ENCODE data around the gene NEDD8.

The NEDD8 gene

DNA sequence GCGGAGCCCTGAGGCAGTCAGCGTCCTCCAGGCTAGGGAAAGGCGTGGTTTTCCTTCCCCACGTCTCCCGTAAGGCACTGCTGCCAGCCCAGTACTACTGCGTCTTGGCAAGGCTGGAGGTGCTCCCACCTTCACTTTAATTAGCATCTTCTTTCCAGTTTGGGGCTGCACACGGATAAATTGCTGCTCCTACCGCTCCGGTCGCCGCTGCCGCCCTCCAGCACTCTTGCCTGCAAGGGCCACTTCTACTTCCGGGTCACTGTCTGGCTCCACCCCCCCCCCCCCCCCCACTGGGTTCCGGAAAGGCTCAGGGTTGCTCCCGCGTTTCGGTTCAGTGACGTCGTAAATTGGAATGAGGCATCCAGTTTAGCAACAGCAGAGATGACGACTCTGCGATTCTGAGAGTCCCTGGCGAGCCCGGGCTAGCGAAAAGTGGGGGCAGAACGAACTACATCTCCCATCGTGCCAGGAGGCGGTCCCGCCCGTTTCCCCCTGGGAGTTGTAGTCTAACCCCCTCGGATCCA, at the start of gene NEDD8:
Gene NEDD8, minus strand, starts transcription at position 247 of the 524 bp plus-strand sequence. Its CDS starts 100 bp downstream, at position 147.
- DNase-seq, result peak; percentile 90

DNA sequence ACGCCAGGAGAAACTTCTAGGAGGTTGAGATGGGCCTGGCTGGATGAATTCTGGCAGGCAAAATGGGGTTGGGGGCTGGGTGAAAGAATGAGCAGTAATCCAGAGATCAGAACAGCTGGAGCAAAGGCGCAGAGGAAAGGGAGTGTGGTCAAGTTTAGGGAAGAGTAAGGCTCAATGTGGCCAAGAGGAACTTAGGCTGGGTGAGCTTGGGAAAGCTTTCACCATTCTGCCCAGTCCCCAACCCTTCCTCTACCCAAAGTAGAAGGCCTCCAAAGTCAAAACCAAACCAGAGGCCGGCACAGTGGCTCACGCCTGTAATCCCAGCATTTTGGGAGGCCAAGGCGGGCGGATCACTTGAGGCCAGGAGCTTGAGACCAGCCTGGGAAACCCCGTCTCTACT, 49.5 kb upstream of the NEDD8 start:
- DNase-seq, result no peak

DNA sequence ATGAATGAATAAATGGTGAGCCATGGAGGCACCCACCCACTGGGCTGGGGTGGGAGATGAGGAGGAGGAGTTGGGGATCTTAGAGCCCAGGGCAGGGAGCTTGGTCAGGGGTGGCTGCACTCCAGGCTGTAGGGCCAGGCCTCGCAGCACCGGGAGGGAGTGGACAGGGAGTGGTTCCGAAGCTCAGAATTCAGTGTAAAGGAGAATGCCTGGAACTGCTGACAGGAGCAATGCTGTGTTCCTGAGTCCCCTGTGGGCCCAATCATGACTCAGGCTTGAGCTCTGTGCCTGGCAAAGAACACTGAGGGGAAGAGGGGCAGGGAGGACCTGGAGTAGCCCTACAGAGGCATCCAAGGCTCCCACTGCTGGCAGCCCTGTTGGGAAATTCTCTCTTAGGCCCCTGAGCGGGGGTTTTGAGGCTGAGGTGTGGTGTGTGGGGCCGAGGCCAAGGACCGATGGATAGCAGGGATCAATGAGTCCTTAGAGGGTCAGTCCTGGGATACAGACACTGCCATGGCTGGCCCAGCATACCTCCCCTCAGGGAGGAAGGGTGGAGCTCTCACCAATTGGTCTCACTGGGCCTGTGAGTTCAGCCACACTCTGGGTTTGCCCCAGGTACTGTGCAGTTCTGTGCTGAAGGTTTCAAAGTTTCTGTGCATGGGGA, 48.8 kb upstream of the NEDD8 start:
- DNase-seq, result no peak

DNA sequence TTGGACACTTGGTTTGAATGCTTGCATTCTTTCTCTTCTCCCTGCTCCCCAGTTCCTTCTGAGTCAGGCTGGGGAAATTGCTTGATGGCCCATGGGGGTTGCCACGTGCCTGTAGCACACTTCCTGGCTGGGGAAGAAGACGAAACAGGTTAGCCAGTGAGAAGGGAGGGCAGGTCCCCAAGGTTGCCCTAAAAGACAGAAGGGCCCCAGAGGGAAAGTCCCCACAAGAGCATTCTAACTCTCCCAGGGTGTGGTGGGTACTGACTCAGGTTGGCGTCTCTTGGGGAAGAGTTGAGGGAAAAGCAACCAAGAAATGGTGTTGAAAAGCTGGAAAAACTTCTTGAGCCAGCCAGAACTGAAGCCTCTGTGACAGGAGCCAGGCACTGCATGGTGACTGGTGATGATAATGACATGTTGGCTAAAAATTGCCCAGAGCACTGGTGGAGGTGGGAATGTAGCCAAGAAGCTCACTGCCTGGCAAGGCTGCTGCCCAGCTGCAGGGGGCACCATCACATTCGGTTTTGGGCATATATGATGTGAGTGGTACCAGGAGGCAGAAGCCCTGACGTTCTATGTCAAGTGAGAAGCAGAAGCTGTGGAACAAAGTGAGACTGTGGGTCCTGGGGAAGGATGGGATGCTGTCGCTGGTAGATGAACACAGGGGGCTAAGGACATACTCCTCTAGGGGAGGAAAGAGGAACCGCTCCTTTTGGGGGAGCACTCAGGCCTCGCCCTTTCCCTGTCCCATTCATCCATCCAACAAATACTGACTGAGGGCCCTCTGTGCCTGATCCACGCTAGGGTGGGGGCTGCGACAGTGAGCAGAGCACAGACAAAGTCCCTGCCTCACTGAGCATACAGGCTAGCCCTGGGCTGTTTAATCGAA, 47.4 kb upstream of the NEDD8 start:
- peak; percentile 59 to 71 for DNase-seq

DNA sequence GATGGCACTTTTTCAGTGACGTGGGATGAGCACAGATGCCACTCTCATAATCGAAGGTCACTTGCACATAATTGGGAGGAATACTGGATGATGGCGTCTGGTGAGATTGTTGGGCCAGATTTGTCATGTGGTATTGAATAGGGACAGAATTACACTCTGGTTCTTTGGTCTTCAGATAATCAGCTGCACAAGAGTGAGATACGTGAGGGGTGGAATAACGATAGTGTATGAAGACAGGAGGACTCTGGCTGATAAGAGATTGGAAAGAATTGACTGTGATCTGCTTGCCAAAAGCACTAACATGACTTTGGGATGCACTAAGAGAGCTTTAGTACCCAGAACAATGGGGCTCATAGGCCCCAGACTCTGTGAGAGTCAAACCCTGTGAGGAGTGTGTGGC, 46.3 kb upstream of the NEDD8 start:
- DNase-seq, result no peak

DNA sequence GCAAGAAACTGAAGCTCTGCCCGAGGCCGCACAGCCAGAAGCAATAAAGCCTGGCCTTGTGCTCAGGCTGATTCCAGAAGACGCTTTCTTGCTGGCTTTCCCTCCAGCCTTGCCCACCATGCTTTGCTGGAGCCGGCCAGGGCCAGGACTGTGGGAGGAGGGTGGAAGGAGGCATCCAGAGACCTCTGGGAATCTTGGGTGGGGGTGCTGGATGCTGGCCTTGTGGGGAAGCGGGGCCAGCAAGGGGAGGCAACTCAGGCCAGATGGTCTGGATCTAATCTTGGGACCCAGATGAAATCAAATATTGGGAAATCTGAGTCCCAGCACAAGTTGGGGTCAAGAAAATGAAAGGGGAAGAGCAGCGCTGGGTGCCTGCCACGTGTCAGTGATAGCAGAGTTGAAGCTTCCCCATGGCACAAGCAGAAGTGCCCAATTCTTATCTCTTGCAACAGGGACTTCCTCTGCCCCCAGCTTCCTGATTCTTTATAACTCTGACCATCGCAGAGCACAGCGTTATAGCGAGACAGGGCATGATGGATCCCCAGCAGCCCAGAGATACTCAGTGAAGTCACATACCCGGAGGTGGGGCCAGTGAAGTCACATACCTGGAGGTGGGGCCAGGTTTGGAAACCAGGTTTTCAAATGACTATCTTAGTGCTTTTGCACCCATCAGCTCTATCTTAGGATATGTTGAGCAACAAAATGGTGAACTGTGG, 45.6 kb upstream of the NEDD8 start:
- DNase-seq, result peak in 1 of 2 donors; percentile 47

DNA sequence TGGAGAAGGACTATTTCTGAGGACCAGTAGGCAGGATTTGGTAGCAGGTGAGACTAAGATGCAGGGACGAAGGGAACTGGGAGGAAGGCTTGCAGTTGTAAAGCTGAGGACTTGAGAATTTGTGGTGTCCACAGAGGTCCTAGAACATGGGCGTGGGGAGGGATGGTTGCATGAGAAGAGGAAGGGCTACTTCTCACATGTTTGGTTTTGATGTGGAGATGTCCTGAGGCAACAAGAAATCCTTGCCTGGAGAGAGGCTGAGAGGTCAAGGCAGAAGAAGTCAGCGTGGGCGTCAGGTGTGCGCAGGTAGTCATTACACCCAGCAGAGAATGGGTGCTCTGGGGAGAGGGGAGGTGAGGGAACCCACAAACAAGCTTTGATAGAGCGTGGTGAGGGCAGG, 44.9 kb upstream of the NEDD8 start:
- DNase-seq, result no peak

DNA sequence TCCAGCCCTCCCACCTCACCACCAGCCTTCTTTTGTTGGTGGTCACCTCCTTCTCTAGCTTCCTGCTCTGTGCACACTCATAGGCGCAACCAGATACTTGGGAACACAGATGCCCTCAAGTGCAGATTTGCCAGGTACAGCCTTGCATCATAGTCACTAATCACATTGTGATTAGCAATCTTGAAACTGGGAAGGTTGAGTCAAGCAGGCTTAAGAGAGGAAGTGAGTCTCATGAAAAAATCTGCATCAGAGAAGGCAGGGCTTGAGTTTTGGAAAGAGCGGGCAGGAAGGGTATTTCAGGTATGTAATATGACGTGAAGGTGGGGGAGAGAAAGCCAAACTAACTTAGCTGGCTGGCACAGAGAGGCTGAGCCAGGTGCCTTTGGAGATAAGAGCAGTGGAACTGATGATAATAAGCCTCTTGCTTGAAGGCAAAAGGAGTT, 42.0 kb upstream of the NEDD8 start:
- peak; percentile 56 to 69 for DNase-seq

DNA sequence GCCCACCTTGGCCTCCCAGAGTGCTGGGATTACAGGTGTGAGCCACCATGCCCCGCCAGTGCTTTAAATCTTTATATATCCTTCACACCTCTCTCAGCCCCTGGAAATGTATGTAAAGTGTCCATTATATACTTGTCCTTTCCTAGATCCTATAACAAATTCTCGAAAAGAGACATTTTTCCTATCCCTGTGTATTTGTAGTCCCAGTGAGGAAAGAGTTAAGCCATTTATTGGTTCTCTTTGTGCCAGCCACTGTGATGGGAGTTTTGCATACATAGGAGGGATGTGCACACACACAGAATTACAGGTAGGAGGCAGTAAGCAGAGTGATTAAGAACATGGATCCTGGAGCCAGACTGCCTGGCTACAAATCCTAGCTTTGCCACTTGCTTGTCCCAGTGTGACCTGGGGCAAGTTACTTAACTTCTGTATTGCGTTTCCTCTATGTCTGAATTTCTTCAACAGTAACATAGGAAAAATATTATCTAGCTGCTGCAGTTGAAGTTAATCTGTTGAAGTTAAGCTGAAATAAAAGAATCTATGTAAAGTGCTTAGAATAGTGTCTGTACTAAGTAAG, 41.3 kb upstream of the NEDD8 start:
- no peak for DNase-seq

DNA sequence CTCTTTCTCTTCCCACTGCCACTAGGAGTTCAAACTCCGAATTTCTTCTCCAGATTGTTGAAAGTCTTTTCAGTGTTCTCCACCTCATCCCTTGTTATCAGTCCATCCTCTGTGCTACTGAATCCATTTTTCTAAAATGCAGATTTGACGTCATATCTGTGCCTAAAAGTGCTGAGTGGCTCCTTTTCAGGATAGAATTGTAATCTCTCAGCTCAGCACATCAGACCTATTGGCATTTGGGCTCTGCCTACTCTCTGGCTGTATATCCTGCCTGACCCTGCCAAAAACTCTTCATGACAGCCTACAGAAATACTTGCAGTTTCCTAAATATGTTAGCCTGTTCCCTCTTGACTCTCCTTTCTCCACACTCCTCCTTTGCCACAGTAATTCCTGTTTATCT, 40.3 kb upstream of the NEDD8 start:
- no peak for DNase-seq

DNA sequence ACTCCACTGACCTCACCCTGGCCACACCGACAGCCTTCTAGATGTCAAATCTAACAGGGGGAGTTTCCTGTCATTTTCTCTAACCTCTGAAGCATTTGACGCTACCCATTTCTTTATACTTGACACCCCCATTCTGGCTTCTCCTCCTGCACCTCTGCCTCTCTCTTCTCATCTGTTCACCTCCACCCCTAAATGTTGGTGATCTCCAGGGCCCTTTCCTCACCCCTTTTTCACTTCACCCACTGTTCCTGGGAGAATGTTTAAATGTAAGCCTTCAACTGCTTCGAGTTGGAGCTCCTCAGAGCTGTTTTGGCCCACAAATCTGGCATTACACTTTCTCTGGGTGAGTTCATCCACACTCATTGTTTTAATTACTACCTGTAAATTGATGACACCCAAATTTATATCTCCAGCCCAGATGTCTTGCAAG, 39.7 kb upstream of the NEDD8 start:
- DNase-seq, result no peak

DNA sequence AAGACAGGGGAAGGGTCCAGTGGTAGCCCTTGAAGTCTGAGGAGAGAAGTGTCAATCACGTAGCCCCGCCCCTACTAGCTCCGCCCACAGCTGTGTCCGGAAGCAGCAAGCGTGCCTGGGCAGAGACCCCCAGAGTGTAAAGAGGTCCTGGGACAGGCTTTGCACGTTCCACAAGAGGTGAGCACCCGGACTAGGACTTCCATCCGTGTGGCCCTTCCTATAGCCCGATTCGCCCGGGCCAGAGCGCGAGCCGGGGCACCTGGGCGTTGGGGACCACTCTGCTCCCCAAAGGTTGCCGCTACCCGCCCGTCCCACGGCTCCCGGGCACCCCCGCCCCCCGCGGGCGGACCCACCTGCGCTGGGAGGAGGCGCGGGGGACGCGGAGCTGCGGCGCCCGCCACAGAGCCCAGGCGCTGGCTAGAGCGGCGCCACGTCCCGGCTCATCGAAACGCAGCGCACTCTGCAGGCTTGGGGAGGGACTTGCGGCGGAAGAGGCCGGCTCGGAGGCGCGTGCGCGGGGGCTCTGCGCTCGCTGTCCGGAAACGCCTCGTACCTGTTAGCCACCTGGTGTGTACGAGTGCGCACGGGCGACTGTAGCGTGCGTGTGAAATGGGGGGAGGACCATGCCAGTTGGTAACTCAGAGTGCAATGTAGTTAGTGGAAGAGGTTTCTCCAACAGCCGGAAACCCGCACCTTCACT, 39.1 kb upstream of the NEDD8 start, which contains the start of gene RABGGTA:
Gene RABGGTA, minus strand, starts transcription at position 464 of the 700 bp plus-strand sequence. CDS start 482 bp downstream, outside the sequence.
- DNase-seq, result peak; percentile 94 to 97

DNA sequence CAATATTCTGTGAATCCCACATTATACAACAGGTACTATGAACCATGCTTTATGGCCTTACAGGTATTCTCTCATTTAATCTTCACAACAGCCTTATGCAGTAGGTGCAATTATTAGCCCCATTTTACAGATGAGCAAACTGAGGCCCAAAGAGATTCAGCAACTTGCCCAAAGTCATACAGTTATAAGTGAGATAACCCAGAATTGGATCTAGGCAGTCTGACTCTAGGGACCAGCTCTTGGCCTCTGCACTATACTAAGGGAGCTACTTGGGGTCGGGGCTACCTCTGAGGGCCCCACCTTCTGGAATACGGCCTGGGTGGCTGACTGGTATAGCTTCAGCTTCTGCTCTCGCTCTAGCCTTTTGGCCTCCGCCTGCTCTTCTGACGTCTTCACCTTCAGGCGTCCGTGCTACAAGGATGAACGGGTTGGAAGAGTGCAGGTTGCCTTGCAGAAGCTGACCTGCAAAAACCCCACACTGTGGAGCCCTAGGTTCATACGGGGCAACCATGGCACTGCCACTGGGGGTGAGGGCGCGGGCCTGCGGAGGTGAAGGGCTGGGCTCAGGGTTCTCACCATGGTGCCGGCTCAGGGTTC, 38.5 kb upstream of the NEDD8 start:
- DNase-seq, result peak in 1 of 2 donors; percentile 6

DNA sequence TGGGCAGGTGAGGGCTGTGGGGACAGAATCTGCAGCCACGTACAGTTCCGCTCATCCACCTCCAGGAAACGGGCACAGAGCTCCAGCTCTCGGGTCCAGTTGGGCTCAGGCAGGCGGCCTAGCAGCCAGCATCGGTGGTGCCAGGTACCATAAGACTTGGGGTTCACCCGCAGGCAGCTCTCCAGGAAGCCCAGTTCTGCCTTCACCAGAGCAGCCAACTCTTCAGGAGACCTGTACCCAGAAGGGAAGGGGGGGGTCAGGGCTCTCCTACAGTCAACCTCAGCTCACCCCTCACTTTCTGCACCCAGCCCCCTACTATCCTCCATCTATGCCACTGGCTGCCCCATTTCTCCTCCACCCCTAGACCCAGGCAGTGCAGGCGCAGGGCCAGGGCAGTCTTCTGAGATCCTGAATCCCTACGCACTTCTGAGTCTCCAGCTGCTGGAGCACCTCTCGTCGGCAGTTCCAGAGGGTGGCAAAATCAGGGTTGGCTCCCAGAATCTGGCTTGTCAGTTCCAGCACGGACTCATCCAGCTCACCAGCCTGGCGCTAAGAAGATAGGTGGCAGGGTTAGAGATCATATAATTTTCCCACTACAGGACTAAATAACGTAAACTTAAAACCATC, 37.9 kb upstream of the NEDD8 start:
- no peak for DNase-seq

DNA sequence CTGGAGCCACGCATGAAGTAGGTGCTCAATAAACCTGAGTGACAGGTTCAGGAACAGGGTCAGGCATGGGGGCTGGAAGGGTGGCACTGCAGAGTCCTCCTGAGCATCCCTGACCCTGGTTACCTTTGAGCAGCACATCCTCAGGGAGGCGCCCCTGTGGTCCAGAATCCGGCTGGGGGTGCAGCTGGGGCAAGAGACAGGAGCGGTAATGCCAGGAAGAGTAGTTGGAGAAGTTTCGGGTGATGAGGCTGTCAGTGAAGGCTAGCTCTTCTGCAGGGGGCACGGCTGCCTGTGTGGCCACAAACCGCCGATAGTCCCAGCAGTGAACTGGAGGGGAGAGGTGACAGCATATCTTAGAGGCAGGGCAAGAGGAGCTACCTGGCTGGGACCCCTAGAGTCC, 37.2 kb upstream of the NEDD8 start:
- no peak for DNase-seq

DNA sequence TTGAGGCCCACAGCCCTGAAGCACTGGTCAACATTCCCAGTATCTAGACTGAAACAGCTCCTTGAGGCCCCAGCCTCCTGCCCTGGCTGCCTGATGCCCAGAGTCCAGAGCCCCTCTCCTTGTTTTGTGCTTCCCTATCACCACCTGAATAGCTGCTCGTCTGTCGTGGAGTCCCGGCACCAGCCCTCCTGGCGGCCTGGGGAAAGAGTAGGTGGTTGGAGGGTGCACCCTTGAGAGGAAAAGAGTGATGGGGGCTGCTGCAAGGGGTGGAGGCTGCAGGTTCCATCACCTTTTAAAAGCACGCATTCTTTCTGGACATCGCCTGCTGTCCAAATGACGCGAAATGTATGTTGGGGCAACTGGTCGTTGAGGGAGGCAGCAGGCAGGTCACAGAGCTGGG, 36.1 kb upstream of the NEDD8 start:
- DNase-seq, result no peak

DNA sequence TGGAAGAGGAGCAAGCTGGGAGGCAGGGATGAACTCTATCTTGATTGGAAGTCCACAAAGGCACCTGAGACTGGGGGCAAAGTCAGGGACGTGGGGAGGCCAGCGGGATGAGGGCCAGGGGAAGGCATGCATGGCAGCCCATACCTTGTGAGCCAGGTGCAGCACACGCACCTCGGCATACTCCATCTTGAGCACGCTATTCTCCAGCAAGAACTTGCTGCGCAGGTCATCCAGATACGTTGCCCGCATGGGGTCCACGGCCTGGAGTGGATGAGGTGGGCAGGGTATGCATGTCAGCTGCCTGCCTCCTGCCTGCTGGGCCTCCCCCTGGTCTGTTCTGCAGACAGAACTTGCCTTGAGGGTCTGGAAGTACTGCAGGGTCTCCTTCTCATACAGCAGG, 35.3 kb upstream of the NEDD8 start:
- DNase-seq, result no peak

DNA sequence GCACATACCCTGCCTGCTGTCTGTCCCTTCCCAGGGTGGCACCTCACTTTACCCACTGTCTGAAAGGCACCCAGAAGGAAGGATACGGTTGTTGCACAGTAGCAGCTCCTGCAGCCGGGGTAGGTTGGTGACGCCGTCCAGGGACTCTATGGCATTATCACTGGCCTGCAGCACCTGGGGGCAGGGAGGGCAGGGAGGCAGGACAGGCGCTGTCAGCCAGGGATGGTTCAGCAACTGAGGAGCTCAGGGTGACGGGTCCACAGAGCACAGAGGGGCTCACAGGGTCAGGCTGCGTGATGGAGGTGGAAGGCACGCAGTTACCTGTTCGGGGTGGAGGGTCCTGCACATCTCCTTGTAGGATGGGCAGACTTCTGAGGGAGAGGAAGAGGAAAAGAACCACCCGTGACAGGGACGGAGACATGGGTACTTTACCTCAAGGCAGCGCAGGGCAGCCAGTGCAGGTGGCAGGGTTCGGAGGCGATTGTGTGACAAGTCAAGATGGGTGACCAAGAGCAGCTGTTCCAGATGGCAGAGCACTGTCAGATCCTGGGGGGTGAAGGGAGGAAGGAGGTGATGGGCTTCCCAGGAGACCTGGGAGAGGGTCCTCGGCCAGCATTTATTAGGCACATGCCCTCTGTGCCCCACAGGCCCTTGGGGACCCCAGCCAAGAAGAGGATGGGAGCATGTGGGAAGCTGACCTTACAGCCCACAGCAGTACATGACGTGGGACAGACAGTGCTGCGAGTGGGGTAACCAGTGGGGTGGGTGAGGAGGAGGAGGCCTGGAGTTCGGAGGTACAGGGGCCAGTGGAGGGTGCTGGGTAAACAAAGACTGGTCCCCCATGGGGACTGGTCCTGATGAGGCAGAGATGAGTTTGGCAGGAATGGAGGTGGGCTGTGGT, 34.4 kb upstream of the NEDD8 start:
- no peak for DNase-seq

DNA sequence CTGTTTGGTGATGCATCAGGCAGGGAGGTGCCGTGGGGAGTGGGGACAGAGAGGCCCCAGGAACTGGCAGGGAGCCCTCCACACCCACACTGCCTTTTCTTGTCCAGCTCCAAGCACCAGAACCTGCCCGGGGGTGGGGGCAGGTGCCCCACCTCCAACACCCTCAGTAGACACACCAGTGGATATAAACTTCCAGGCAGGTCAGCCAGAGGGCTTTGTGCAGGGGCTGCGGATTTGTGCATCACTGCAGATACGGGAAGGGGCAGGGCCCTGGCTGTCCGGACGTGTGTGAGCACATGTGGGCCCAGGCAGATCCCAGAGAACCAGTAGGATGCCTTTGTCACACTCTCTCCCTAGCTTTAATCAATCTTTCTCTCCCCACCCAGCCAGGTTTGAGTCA, 32.1 kb upstream of the NEDD8 start:
- no peak for DNase-seq

DNA sequence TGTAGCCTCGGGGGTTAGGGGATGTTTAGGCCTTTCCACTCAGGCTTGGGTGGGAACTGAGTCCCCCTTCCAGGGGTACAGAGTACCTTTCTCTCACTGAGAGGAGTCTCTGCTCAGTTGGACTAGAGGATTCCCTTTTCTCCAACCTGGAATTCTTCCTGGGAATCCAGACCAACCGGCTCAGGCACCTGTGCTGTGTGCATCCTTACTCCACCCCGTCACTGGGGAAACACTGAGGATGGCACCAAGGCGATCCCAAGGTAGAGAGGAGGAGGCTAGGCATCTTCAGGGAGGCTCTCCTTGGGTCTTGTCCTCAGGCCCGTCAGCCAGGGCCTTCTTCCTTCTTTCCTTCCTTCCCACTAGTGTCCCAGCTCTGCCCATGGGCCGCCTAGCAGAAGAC, 31.7 kb upstream of the NEDD8 start:
- DNase-seq, result no peak
